GM18951 (cell line): ENCODE data around the gene TBL1XR1.
"Not testable (repeated sequence)": the region's sequence is repeated elsewhere in the genome, so short reads cannot be mapped to it uniquely, and the experiment has no call there.

Source experiments
- POLR2A ChIP-seq: IDR thresholded peaks from 4 replicates; pipeline ENCODE4 v1.6.1; 2011; ENCODE audit warnings: mild to moderate bottlenecking; ENCODE audit not compliant: insufficient read length, insufficient read depth; ENCODE audit errors: extremely low read depth
- in situ Hi-C: fragments of 300-500 bp; cut with MboI; formaldehyde crosslinking; loops from one replicate; pipeline ENCODE4 v1.12.0; 2022; ENCODE audit warnings: low sequenced_read_pairs, mixed read lengths, inconsistent platforms; ENCODE audit not compliant: unreplicated experiment

Gene TBL1XR1

GRCh38 chr3:177199206-177199760 lies 2.0 kb upstream of the TBL1XR1 start:
- in situ Hi-C loops = loop anchor here (10.0 kb wide), 1 partner anchor 156 kb away; no protein-coding TSS in a partner anchor
- TF ChIP-seq POLR2A = no peak

GRCh38 chr3:177197727-177198460 lies 612 bp upstream of the TBL1XR1 start:
- peak; percentile 39 for TF ChIP-seq POLR2A
- in situ Hi-C loops = loop anchor here (10.0 kb wide), 1 partner anchor 157 kb away; no protein-coding TSS in a partner anchor

- TF ChIP-seq POLR2A = no peak
- in situ Hi-C loops = loop anchor here (10.0 kb wide), 1 partner anchor 158 kb away; no protein-coding TSS in a partner anchor
These were observed 734 bp downstream of the TBL1XR1 start for GRCh38 chr3:177196456-177197040.

- in situ Hi-C loops = loop anchor here (10.0 kb wide), 1 partner anchor 159 kb away; no protein-coding TSS in a partner anchor
- TF ChIP-seq POLR2A = no peak
These were observed 1.2 kb downstream of the TBL1XR1 start for GRCh38 chr3:177196008-177196455.

- in situ Hi-C loops = loop anchor here (10.0 kb wide), 1 partner anchor 159 kb away; no protein-coding TSS in a partner anchor
These were observed 1.9 kb downstream of the TBL1XR1 start for GRCh38 chr3:177195242-177195991.

GRCh38 chr3:177194299-177194698 lies 3.0 kb downstream of the TBL1XR1 start:
- in situ Hi-C loops = loop anchor here (10.0 kb wide), 1 partner anchor 161 kb away; no protein-coding TSS in a partner anchor
- TF ChIP-seq POLR2A = no peak

More at GRCh38 chr3:177195242-177195991, 1.9 kb downstream of the TBL1XR1 start:
- no peak for TF ChIP-seq POLR2A

- in situ Hi-C loops = loop anchor here (10.0 kb wide), 1 partner anchor 161 kb away; no protein-coding TSS in a partner anchor
- TF ChIP-seq POLR2A = no peak
These were observed 3.5 kb downstream of the TBL1XR1 start for GRCh38 chr3:177193688-177194268.

GRCh38 chr3:177193275-177193674 lies 4.0 kb downstream of the TBL1XR1 start:
- in situ Hi-C loops = loop anchor here (10.0 kb wide), 1 partner anchor 162 kb away; no protein-coding TSS in a partner anchor

- in situ Hi-C loops = loop anchor here (10.0 kb wide), 1 partner anchor 164 kb away; no protein-coding TSS in a partner anchor
- TF ChIP-seq POLR2A = no peak
These were observed 6.3 kb downstream of the TBL1XR1 start for GRCh38 chr3:177190756-177191681.

- in situ Hi-C loops = loop anchor here (10.0 kb wide), 1 partner anchor 165 kb away; no protein-coding TSS in a partner anchor
These were observed 7.1 kb downstream of the TBL1XR1 start for GRCh38 chr3:177190184-177190583.

GRCh38 chr3:177188325-177188724 lies 9.0 kb downstream of the TBL1XR1 start:
- in situ Hi-C loops = not testable (repeated sequence)

- in situ Hi-C loops = no loop called here
- TF ChIP-seq POLR2A = no peak
These were observed 11.0 kb downstream of the TBL1XR1 start for GRCh38 chr3:177186306-177186705.
